Measurements from ENCODE around the gene IMPG2.

Gene IMPG2

DNA sequence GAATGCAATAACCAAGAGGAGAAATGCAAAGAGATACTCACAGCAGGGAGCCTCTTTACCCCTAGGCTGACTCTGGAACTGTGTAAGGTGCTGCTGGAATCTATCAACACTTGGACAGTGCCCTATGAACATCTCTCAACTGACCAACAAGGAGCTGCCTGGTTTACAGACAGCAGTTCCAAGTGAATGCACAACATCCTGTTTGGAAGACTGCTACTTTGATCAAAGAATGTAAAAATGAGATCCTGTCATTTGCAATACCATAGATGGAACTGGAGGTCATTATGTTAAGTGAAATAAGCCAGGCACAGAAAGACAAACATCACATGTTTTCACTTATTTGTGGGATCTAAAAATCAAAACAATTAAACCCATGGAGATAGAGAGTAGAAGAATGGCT, 136.3 kb downstream of the IMPG2 start:
- TF ChIP-seq, protein P1, sequence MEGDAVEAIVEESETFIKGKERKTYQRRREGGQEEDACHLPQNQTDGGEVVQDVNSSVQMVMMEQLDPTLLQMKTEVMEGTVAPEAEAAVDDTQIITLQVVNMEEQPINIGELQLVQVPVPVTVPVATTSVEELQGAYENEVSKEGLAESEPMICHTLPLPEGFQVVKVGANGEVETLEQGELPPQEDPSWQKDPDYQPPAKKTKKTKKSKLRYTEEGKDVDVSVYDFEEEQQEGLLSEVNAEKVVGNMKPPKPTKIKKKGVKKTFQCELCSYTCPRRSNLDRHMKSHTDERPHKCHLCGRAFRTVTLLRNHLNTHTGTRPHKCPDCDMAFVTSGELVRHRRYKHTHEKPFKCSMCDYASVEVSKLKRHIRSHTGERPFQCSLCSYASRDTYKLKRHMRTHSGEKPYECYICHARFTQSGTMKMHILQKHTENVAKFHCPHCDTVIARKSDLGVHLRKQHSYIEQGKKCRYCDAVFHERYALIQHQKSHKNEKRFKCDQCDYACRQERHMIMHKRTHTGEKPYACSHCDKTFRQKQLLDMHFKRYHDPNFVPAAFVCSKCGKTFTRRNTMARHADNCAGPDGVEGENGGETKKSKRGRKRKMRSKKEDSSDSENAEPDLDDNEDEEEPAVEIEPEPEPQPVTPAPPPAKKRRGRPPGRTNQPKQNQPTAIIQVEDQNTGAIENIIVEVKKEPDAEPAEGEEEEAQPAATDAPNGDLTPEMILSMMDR (IDR thresholded peaks at IDR 0.05; ENCODE audit: extremely low read depth, missing control alignments): no peak
- no peak for DNase-seq (ENCODE audit: low spot score)

DNA sequence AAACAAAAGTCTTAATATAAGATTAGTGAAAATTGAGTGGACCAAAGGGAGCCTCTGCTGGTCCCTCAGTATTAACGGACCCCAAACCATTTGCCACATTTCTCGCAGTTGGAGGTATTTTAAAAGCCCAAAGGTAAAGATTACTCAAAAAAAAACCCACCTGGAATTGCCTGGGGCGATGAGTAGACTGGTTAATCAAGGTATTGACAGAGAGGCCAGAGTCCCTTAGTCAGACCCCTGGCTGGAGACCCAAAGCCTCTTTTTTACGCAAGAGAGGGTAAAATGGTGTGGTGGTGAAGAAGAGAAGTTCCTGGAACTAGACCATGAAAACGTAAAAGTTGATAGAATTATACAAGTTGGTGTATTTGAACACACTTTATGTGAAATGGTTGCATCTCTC, 137.2 kb downstream of the IMPG2 start:
- TF ChIP-seq, protein P1 (IDR thresholded peaks at IDR 0.05; ENCODE audit: extremely low read depth, missing control alignments): no peak
- DNase-seq (ENCODE audit: low spot score): no peak

DNA sequence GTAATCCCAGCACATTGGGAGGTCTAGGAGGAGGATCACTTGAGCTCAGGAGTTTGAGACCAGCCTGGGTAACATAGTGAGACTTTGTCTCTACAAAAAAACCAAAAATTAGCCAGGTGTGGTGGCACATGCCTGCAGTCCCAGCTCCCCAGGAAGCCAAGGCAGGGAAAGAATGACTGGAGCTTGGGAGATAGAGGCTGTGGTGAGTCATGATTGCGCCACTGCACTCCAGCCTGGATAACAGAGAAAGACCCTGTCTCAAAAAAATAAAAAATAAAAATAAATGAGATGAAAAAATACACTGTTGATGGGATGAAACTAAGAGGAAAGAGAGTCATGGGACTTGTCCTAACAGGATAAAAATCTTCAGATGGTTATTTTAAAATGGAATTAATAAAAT, 137.6 kb downstream of the IMPG2 start:
- TF ChIP-seq, protein P1 (IDR thresholded peaks at IDR 0.05; ENCODE audit: extremely low read depth, missing control alignments): no peak
- DNase-seq (ENCODE audit: low spot score): no peak

DNA sequence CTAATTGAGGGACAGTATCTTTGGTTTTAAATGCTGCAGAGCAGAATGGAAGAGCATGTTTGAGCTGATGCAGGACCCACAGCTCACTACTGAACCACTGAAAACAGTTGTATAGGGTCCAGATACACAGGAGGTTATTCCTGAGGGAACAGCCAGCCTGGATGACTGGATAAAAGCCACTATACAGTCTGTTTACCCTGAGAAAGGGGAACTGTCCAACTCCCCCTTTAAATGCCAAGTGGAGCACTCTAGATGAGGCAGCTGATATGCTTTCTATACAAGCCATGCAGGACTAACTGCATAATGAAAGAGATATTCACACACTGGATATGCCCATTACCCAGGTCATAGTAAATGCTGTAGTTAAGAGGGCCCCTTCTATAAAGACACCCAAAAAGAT, 138.6 kb downstream of the IMPG2 start:
- no peak for DNase-seq (ENCODE audit: low spot score)
- TF ChIP-seq, protein P1 (IDR thresholded peaks at IDR 0.05; ENCODE audit: extremely low read depth, missing control alignments): no peak

DNA sequence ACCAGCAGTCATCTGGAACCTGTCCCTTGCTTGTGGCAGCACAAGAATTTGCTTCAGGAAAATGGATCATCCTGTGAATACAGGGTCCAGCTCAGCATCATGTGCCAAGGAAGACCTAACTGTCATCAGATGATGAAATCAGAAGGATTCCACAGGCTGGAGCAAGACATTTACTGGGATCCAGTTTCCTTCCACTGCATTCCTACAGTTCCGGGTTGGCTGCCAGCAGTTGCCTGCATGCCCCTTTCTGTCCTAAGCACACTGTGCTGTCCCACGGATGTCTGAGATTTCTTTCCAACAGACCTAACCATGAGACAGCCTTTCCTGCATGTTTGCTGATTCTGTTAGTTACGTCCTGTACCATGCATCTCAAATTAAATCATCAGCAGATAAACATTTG, 140.7 kb downstream of the IMPG2 start:
- TF ChIP-seq, protein P1 (IDR thresholded peaks at IDR 0.05; ENCODE audit: extremely low read depth, missing control alignments): no peak
- no peak for DNase-seq (ENCODE audit: low spot score)

DNA sequence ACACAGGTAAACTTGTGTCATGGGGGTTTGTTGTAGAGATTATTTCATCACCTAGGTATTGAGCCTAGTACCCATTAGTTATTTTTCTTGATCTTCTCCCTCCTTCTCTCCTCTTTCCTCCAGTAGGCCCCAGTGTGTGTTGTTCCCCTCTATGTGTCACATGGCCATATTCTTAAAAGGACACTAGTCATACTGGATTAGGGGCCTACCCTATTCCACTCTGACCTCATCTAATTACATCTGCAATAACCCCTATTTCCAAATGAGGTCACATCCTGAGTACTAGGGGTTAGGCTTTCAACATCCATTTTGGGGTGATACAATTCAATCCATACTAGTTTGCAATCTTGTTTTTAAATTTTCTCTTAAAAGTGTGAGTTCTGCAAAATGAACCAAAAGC, 142.8 kb downstream of the IMPG2 start:
- TF ChIP-seq, protein P1 (IDR thresholded peaks at IDR 0.05; ENCODE audit: extremely low read depth, missing control alignments): no peak

More for the DNA sequence above, 142.8 kb downstream of the IMPG2 start:
- no peak for DNase-seq (ENCODE audit: low spot score)
